K562 (cell line): Measurements from ENCODE around the gene BMP3. TPM values are rescaled to one million over a fixed set of nuclear protein-coding genes. Genes with fewer than 3 reads are reported as not detected.

Source experiments
- ATAC-seq: fragments of 200-7000 bp; cut with Tn5 transposase; 3 replicates; pipeline ENCODE4 v1.9.1; 2020; ENCODE audit warnings: moderate library complexity
- BruUV-seq: library from RNA; stranded (reverse); fragments of 400-500 nt; replicated peaks from 2 replicates; lab custom pipeline; 2021; lab: Mats Ljungman, UMichigan
- CTCF ChIA-PET: fragments of 300-600 bp; formaldehyde crosslinking; extraction: SDS; loops from one replicate; lab custom pipeline; 2021; ENCODE audit warnings: low intra/inter-chr PET ratio; lab: Yijun Ruan, JAX
- POLR2A ChIA-PET: fragments of 300-600, 350-650 bp; sonication (Branson Sonifier 250); formaldehyde crosslinking; extraction: SDS; loops from one replicate; lab custom pipeline; 2021; ENCODE audit warnings: antibody characterized with exemption, inconsistent platforms; lab: Yijun Ruan, JAX
- DNase-seq, 4 experiments: peaks; one replicate each; pipeline versions ENCODE4 v3.0.0 to v3.0.0-alpha.2; 2011 to 2018; ENCODE audit warnings: low spot score in 3 of 4, mixed read lengths in 3 of 4; ENCODE audit errors: extremely low read depth in 1 of 4
- FAIRE-seq: peaks from 2 replicates; lab custom pipeline; 2011; peaks lifted over from hg19 to GRCh38; lab: Jason Lieb, UNC
- H2AFZ ChIP-seq: 2 replicates; pipeline ENCODE4 v1.6.0; 2011; ENCODE audit warnings: low read depth, low read length, control low read depth, inconsistent platforms
- H3K27ac ChIP-seq: fragments of 200-600 bp; 3 replicates; pipeline ENCODE4 v1.8.0; 2011; ENCODE audit warnings: low read depth, mild to moderate bottlenecking, control low read depth, inconsistent platforms, low read length, moderate library complexity, mixed read lengths; ENCODE audit errors: extremely low read depth
- H3K27me3 ChIP-seq, 2 experiments: fragments of 300-600 bp in 1 of 2; 2 replicates in 1 of 2; 3 replicates in 1 of 2; pipeline versions ENCODE4 v1.6.0 to v1.8.0; 2011; ENCODE audit warnings: inconsistent platforms in 2 of 2, low read length in 2 of 2, mild to moderate bottlenecking in 1 of 2, mixed read lengths in 1 of 2, moderate library complexity in 1 of 2; ENCODE audit not compliant: control insufficient read depth in 2 of 2, insufficient read depth in 2 of 2
- H3K36me3 ChIP-seq: fragments of 300-600 bp; 3 replicates; pipeline ENCODE4 v1.8.0; 2011; ENCODE audit warnings: mild to moderate bottlenecking, low read length, inconsistent platforms; ENCODE audit not compliant: control insufficient read depth, insufficient read depth
- H3K4me1 ChIP-seq, 2 experiments: fragments of 200-600 bp in 1 of 2; replicated peaks in 1 of 2; 2 replicates in 1 of 2; 3 replicates in 1 of 2; pipeline versions ENCODE4 v1.5.1 to v1.8.0; 2011; ENCODE audit warnings: inconsistent platforms in 2 of 2, low read length in 2 of 2, mild to moderate bottlenecking in 1 of 2, mixed read lengths in 1 of 2, moderate library complexity in 1 of 2; ENCODE audit not compliant: control insufficient read depth in 2 of 2, insufficient read depth in 2 of 2
- H3K4me2 ChIP-seq: 2 replicates; pipeline ENCODE4 v1.6.1; 2011; ENCODE audit warnings: low read length, control low read depth, inconsistent platforms, mixed read lengths; ENCODE audit not compliant: insufficient read depth
- H3K4me3 ChIP-seq: fragments of 200-600 bp; sonication (generic), shearing (Covaris generic); 2 replicates; pipeline ENCODE4 v1.5.1; 2016; ENCODE audit warnings: control low read depth, inconsistent platforms
- H3K79me2 ChIP-seq: fragments of 200-600 bp; 3 replicates; pipeline ENCODE4 v1.8.0; 2011; ENCODE audit warnings: low read length, inconsistent platforms; ENCODE audit not compliant: control insufficient read depth, insufficient read depth
- H3K9ac ChIP-seq, 2 experiments: 2 replicates each; pipeline versions ENCODE4 v1.6.0 to v1.6.1; 2011; ENCODE audit warnings: low read depth in 2 of 2, low read length in 2 of 2, control low read depth in 1 of 2, inconsistent platforms in 1 of 2, mild to moderate bottlenecking in 1 of 2, mixed read lengths in 1 of 2; ENCODE audit not compliant: insufficient read depth in 1 of 2
- H3K9me1 ChIP-seq: one replicate; pipeline ENCODE4 v1.6.0; 2011; ENCODE audit warnings: inconsistent platforms, mild to moderate bottlenecking, low read length, moderate library complexity; ENCODE audit not compliant: control insufficient read depth, insufficient read depth
- H3K9me3 ChIP-seq: replicated peaks from 2 replicates; pipeline ENCODE4 v1.5.1; 2011; ENCODE audit warnings: low read depth, low read length, inconsistent platforms; ENCODE audit not compliant: control insufficient read depth, insufficient read depth
- H4K20me1 ChIP-seq: replicated peaks from 2 replicates; pipeline ENCODE4 v1.6.1; 2011; ENCODE audit warnings: low read length, inconsistent platforms, mixed read lengths; ENCODE audit not compliant: control insufficient read depth, insufficient read depth
- ARHGAP35 ChIP-seq: fragments of 450-650 bp; IDR thresholded peaks from 2 replicates; pipeline ENCODE4 v1.6.1; 2018; ENCODE audit not compliant: partially characterized antibody
- EGR1 ChIP-seq: fragments of 450-650 bp; conservative IDR thresholded peaks from 2 replicates; pipeline ENCODE4 v1.6.1; 2017; ENCODE audit warnings: mild to moderate bottlenecking
- EHMT2 ChIP-seq: fragments of 450-650 bp; IDR thresholded peaks from 2 replicates; pipeline ENCODE4 v1.6.1; 2018; ENCODE audit warnings: antibody characterized with exemption
- ETV6 ChIP-seq, 3 experiments: fragments of 150-350 bp in 1 of 3; sonication (generic) in 1 of 3; formaldehyde crosslinking in 1 of 3; IDR thresholded peaks; 2 replicates each; pipeline versions ENCODE4 v1.6.1 to v1.8.0; 2014 to 2022; ENCODE audit warnings: borderline replicate concordance in 2 of 3, low read depth in 2 of 3, antibody characterized with exemption in 1 of 3, low read length in 1 of 3, mild to moderate bottlenecking in 1 of 3, missing genetic modification reagents in 1 of 3
- MAFF ChIP-seq: IDR thresholded peaks from 2 replicates; pipeline ENCODE4 v1.6.1; 2012; ENCODE audit warnings: low read length, improper control_type of control experiment
- MAFG ChIP-seq: fragments of 450-650 bp; conservative IDR thresholded peaks from 2 replicates; pipeline ENCODE4 v1.6.1; 2016; ENCODE audit warnings: missing genetic modification characterization, missing compliant biosample characterization
- MED1 ChIP-seq: sonication (generic); formaldehyde crosslinking; IDR thresholded peaks from 2 replicates; pipeline ENCODE4 v1.8.1; 2023; ENCODE audit warnings: missing genetic modification reagents, borderline replicate concordance
- RBBP5 ChIP-seq: fragments of 200-600 bp; sonication (generic); IDR thresholded peaks from 2 replicates; pipeline ENCODE4 v1.6.1; 2012; ENCODE audit warnings: borderline replicate concordance, mild to moderate bottlenecking, low read length, control low read depth, inconsistent platforms; ENCODE audit not compliant: insufficient read depth, poor library complexity, severe bottlenecking
- TAF15 ChIP-seq: fragments of 200-400 bp; formaldehyde crosslinking; IDR thresholded peaks from 2 replicates; pipeline ENCODE4 v1.6.1; 2017; ENCODE audit warnings: mild to moderate bottlenecking, low read depth, low read length, moderate library complexity
- ZFPM2 ChIP-seq: fragments of 250-450 bp; sonication (Bioruptor Pico); IDR thresholded peaks from 2 replicates; pipeline ENCODE4 v1.5.1; 2022; ENCODE audit warnings: mild to moderate bottlenecking
- ZNF75A ChIP-seq: fragments of 450-650 bp; formaldehyde crosslinking; IDR thresholded peaks from 2 replicates; pipeline ENCODE4 v1.4.0; 2020; ENCODE audit warnings: mild to moderate bottlenecking
- WGBS: fragments of 100-300 bp; shearing (Covaris generic); methylation state at CpG from one replicate; pipeline ENCODE4 v1.1.6; 2016; ENCODE audit warnings: low coverage, mixed read lengths; ENCODE audit not compliant: insufficient coverage; ENCODE audit errors: missing lambda C conversion rate; 5-methylcytosine and 5-hydroxymethylcytosine counted together
- in situ Hi-C: fragments of 300-500 bp; cut with MboI; formaldehyde crosslinking; loops from 4 replicates; pipeline ENCODE4 v1.15.0; 2018; ENCODE audit warnings: inconsistent platforms, mixed read lengths
- intact Hi-C: fragments of 100-400 bp; cut with micrococcal nuclease; formaldehyde crosslinking; loops from 2 replicates; pipeline ENCODE4 v1.14.2; 2022
- polyA plus RNA-seq, 8 experiments: library from polyadenylated mRNA; depleted of rRNA in 4 of 8; stranded (reverse) in 5 of 8; unstranded in 3 of 8; fragments of >200 nt; fragmentation: Nextera tagmentation in 2 of 8; fragmentation: Illumina TruSeq in 1 of 8; extraction: Ambion mirVana in 2 of 8; extraction: Trizol in 1 of 8; gene quantifications; 2 replicates each; pipeline versions ENCODE4 v1.2.1 to v1.2.3, GENCODE V29; 2011 to 2014; ENCODE audit warnings: inconsistent platforms in 1 of 8, missing spikeins in 1 of 8
- total RNA-seq, 7 experiments: library from RNA; depleted of rRNA in 6 of 7; stranded (reverse); fragments of >200 nt in 6 of 7; fragmentation: Illumina TruSeq in 2 of 7; extraction: Trizol in 2 of 7; gene quantifications; 2 replicates each; pipeline versions ENCODE4 v1.2.1 to v1.2.3, GENCODE V29; 2011 to 2021; ENCODE audit warnings: low replicate concordance in 1 of 7
- TF ChIP-seq, protein P1 (sequence below): fragments of 450-650 bp; IDR thresholded peaks from 2 replicates; pipeline ENCODE4 v1.6.1; 2016; ENCODE audit warnings: antibody characterized with exemption
- TF ChIP-seq, protein P2 (sequence below): sonication (generic); formaldehyde crosslinking; IDR thresholded peaks from 2 replicates; pipeline ENCODE4 v1.4.0; 2020; ENCODE audit warnings: mild to moderate bottlenecking, missing genetic modification reagents

BMP3 gene
- total and polyA plus RNA-seq, 9 of the 15 experiments (the other 6 are each of a cell fraction or from before 2014, with no cell fraction given), result 0.01 TPM; not detected in 8

DNA sequence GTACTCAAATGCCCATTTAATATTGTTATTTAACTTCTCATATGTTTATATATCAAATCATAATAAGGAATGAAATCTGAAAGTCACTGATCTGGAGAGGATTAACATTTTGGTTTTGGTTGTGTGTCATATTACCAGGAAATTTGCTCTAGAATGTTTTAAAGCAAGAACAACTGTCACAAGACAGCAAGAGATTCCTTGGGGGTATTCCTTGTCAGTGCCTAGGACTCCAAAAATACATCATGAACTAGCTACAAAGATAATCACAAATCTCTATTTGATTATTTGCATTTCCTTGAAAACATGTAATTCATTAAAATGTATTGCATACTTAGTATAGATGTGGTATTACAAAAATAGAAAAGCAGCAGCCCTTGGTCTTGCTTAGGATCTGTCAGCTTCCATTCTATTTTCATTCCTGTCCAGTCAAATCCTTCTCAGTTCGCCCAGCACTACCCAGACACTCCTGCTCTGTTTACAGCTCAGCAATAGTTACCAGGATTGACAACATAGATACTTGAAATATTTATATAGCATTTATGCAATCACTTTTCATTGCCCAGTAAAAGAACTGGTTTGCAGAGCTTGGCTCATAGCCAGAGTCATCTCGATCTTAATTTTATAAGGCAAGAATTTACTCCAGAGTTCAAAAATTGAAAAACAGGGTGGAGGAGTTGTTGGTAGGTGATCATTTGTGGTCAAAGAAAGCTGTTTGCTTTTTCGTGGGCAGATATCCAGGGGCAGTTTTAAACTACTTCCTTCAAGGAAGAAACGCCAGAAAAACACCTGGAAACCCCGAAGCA lies 9.2 kb upstream of the BMP3 start:
- H3K27me3 ChIP-seq, result no peaks in the 10 kb centered on the region
- H3K9me1 ChIP-seq, result no peaks in the 10 kb centered on the region
- no peak overlapping the region for H3K4me2 ChIP-seq
- H3K9me3 ChIP-seq, result no peaks in the 10 kb centered on the region
- H3K4me1 ChIP-seq, result no peaks in the 10 kb centered on the region
- no peak overlapping the region for H3K4me3 ChIP-seq
- no peaks in the 10 kb centered on the region for H3K79me2 ChIP-seq
- ChIA-PET CTCF (no interaction called here), POLR2A (no interaction called here)
- DNase-seq (no peak), ATAC-seq (no peak), FAIRE-seq (no peak)
- BruUV-seq, result no TSS peak
- H3K27ac ChIP-seq, result no peak overlapping the region
- in situ Hi-C loops, result no loop called here
- 3% methylated on average over 5 of the region's 5 CpGs for whole genome bisulfite sequencing
- intact Hi-C loops, result no loop called here
- H2AFZ ChIP-seq, result no peak overlapping the region
- TF ChIP-seq MED1 (no peak), MAFG (tag) (no peak), MAFF (no peak), ZNF75A (CRISPR knock-in tag) (no peak), EGR1 (no peak), ARHGAP35 (no peak), RBBP5 (no peak), TAF15 (no peak), ZFPM2 (CRISPR knock-in tag) (no peak), EHMT2 (no peak), ETV6 (IDR thresholded peaks at IDR 0.05; ENCODE audit: borderline replicate concordance in 1 of 2, low read depth in 2 of 2, low read length in 1 of 2) (no peak), ETV6 (CRISPR knock-in tag; IDR thresholded peaks at IDR 0.05; ENCODE audit: borderline replicate concordance) (no peak)
- TF ChIP-seq, protein P1, sequence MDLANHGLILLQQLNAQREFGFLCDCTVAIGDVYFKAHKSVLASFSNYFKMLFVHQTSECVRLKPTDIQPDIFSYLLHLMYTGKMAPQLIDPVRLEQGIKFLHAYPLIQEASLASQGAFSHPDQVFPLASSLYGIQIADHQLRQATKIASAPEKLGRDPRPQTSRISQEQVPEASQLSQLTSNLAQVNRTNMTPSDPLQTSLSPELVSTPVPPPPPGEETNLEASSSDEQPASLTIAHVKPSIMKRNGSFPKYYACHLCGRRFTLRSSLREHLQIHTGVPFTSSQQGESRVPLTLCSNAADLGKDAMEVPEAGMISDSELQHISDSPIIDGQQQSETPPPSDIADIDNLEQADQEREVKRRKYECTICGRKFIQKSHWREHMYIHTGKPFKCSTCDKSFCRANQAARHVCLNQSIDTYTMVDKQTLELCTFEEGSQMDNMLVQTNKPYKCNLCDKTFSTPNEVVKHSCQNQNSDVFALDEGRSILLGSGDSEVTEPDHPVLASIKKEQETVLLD, result no peak
- TF ChIP-seq, protein P2, sequence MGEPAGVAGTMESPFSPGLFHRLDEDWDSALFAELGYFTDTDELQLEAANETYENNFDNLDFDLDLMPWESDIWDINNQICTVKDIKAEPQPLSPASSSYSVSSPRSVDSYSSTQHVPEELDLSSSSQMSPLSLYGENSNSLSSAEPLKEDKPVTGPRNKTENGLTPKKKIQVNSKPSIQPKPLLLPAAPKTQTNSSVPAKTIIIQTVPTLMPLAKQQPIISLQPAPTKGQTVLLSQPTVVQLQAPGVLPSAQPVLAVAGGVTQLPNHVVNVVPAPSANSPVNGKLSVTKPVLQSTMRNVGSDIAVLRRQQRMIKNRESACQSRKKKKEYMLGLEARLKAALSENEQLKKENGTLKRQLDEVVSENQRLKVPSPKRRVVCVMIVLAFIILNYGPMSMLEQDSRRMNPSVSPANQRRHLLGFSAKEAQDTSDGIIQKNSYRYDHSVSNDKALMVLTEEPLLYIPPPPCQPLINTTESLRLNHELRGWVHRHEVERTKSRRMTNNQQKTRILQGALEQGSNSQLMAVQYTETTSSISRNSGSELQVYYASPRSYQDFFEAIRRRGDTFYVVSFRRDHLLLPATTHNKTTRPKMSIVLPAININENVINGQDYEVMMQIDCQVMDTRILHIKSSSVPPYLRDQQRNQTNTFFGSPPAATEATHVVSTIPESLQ (CRISPR knock-in tag), result no peak
- H3K36me3 ChIP-seq, result no peaks in the 10 kb centered on the region
- no peaks in the 10 kb centered on the region for H4K20me1 ChIP-seq
- no peak overlapping the region for H3K9ac ChIP-seq
